SIG-M5 treated with dmso at 0.1 percent for 504 hours (cell line): Measurements from ENCODE around the gene COPG1.
"Not testable (repeated sequence)": the region's sequence is repeated elsewhere in the genome, so short reads cannot be mapped to it uniquely, and the experiment has no call there.

Experiments used
- DNase-seq: peaks from one replicate; lab custom pipeline; 2025; ENCODE audit not compliant: unreplicated experiment; lab: John Stamatoyannopoulos, UW

The COPG1 gene

GRCh38 chr3:129239991-129240390 lies 9.4 kb upstream of the COPG1 start:
- DNase-seq = no peak

- DNase-seq = no peak
These were observed 9.0 kb upstream of the COPG1 start for GRCh38 chr3:129240436-129240835.

GRCh38 chr3:129245141-129245540 lies 4.3 kb upstream of the COPG1 start:
- no peak for DNase-seq

GRCh38 chr3:129245641-129246306 lies 3.6 kb upstream of the COPG1 start:
- peak; percentile 97 for DNase-seq

- no peak for DNase-seq
These were observed 2.8 kb upstream of the COPG1 start for GRCh38 chr3:129246636-129247035.

GRCh38 chr3:129248286-129248979 lies 973 bp upstream of the COPG1 start:
- DNase-seq = no peak

- DNase-seq = no peak
These were observed 3.3 kb downstream of the COPG1 start for GRCh38 chr3:129252748-129253147.

- DNase-seq = no peak
These were observed 5.3 kb downstream of the COPG1 start for GRCh38 chr3:129254536-129255230.

- DNase-seq = no peak
These were observed 6.9 kb downstream of the COPG1 start for GRCh38 chr3:129256270-129256669.

GRCh38 chr3:129257609-129258008 lies 8.2 kb downstream of the COPG1 start:
- DNase-seq = no peak

GRCh38 chr3:129259612-129260477 lies 10.4 kb downstream of the COPG1 start:
- DNase-seq = no peak

GRCh38 chr3:129260606-129261005 lies 11.2 kb downstream of the COPG1 start:
- no peak for DNase-seq

- DNase-seq = no peak
These were observed 12.5 kb downstream of the COPG1 start for GRCh38 chr3:129261894-129262293.

GRCh38 chr3:129263161-129263910 lies 13.9 kb downstream of the COPG1 start:
- no peak for DNase-seq

- DNase-seq = not testable (repeated sequence)
These were observed 15.6 kb downstream of the COPG1 start for GRCh38 chr3:129264994-129265393.

- no peak for DNase-seq
These were observed 17.2 kb downstream of the COPG1 start for GRCh38 chr3:129266651-129267050.

GRCh38 chr3:129268396-129268795 lies 19.0 kb downstream of the COPG1 start:
- DNase-seq = no peak

GRCh38 chr3:129271674-129272073 lies 22.3 kb downstream of the COPG1 start:
- no peak for DNase-seq

GRCh38 chr3:129276385-129276784 lies 27.0 kb downstream of the COPG1 start:
- no peak for DNase-seq

- DNase-seq = no peak
These were observed 28.4 kb downstream of the COPG1 start for GRCh38 chr3:129277829-129278271.
